Fibroblast of skin of right quadriceps (primary cell): ENCODE measurements around the gene OR11G2.
"Not testable (repeated sequence)": the region's sequence is repeated elsewhere in the genome, so short reads cannot be mapped to it uniquely, and the experiment has no call there.

ENCODE experiments used
- DNase-seq: peaks from one replicate; pipeline ENCODE4 v3.0.0-alpha.2; 2013

Gene OR11G2

DNA sequence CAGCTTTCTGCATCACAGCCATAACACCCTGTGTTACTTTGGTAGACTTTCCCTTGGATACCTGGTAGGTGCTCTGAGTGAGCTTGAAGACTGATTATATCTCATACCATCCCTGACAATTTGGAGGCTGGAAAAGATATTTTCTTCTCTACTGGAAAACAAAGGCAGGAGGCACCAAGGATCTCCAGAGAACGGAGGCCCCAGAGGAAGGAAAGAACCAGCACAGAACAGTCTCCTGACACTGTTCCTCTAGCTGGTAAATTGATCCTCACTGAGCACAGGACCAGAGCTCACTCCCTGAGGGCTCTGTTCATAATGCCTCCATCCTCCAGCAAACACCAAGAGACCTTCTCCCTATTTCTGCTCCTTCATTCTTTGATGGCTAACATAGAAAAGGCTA, at the start of gene OR11G2:
Gene OR11G2 (plus strand): TSS at position 301 of the 400 bp plus-strand sequence. CDS start 6,542 bp downstream, outside the sequence.
- no peak for DNase-seq

DNA sequence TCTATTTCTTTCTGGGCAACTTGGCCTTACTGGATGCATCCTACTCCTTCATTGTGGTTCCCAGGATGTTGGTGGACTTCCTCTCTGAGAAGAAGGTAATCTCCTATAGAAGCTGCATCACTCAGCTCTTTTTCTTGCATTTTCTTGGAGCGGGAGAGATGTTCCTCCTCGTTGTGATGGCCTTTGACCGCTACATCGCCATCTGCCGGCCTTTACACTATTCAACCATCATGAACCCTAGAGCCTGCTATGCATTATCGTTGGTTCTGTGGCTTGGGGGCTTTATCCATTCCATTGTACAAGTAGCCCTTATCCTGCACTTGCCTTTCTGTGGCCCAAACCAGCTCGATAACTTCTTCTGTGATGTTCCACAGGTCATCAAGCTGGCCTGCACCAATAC, 46.8 kb upstream of the OR11G2 start:
- no peak for DNase-seq

DNA sequence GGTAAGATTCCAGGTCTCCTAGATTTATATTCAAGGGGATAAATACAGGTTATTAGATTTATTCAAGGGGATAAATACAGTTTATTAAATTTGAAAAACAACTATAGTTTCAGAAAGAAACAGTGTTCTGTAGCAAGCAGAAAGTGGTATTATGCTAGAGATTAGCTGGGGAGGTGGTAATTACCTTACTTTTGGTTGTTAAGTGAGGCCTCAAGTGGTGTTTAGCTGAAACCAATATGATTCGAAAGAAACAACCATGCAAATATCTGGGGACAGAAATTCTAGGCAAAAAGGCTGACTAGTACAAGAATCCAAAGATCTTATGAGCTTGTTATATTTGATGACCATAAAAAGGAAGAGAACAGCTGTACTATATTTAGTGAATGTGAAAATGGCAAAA, 45.9 kb upstream of the OR11G2 start:
- DNase-seq = no peak

DNA sequence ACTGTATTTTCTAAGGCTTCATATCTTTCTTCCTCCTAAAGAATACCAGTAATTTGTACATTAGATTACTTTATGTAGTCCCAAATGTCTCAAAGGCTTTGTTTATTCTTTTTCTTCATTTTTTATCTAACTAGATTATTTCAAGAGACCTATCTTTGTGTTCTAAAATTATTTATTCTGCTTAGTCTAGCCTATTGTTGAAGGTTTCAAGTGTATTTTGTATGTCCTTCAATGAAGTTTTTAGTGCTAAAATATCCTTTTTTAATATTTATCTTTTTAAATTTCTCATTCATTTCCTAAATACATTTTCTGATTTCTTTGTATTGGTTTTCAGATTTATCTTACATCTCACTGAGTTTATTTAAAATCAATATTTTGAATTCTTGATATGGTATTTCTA, 26.2 kb upstream of the OR11G2 start:
- no peak for DNase-seq

GRCh38 chr14:20167091-20167490, 23.6 kb upstream of the OR11G2 start:
- no peak for DNase-seq

DNA sequence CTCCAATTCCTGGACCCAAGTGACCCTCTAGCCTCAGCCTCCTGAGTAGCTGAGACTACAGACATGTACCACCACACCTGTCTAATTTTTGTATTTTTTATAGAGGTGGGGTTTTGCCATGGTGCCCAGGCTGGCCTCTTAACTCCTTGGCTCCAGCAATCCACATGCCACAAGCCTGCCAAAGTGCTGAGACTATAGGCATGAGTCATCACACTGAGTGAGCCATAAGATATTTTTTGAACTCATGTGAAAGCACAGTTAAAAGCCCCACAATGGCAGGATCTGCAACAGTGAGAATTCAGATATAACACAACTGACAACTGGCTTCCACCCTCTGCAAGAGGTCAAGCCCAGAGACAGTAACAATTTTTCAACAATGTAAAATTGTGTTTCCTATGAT, 20.8 kb upstream of the OR11G2 start:
- DNase-seq = not testable (repeated sequence)

- DNase-seq = not testable (repeated sequence)
These were observed 16.5 kb upstream of the OR11G2 start for GRCh38 chr14:20174205-20174604.

DNA sequence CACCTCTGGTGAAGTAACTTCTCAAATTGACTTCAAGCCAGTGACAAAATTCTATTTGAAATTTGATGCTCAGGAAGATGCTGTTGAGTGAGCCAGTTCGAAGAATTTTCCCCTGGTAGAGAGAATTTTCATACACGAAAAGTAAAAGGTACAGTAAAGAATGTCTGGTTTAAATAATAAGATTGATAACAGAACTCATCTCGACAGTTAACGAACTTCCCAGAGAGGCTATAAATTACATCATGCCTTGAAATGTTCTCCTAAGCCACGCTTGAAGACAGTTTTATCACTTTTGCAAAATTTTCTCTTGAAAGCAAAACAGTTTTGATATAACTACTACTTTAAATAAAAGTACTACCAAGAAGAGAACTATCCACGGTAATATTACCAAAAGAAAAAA, 14.4 kb upstream of the OR11G2 start:
- no peak for DNase-seq

DNA sequence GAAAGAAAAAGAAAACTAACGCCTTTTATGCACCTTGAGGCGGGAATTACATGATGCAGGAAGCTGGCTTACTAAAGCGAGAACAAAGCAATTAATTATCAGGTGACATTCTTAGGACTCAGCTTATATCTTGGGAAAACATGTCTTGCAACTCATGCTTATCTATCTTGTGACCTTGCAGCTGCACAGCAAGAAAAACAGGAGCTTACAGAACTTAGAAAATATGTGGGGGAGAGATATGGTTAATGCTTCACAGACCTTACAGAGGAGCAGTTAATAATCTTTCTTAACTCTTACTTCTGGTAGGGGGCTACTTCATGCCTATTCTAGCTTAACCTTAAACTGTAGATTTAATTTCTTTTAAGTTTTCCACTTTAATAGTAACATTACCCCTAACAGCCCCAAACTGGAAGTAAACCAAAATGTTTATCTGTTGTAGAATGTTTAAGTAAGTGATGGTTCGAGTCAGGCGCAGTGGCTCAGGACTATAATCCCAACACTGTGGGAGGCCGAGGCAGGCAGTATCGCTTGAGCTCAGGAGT, 13.2 kb upstream of the OR11G2 start:
- DNase-seq = no peak

DNA sequence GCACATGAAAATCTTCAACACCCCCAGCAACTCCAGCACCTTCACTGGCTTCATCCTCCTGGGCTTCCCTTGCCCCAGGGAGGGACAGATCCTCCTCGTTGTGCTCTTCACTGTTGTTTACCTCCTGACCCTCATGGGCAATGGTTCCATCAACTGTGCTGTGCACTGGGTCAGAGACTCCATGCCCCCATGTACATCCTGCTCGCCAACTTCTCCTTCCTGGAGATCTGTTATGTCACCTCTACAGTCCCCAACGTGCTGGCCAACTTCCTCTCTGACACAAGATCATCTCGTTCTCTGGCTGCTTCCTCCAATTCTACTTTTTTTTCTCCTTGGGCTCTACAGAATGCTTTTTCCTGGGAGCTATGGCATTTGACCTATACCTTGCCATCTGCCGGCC, 11.5 kb upstream of the OR11G2 start:
- DNase-seq = no peak

DNA sequence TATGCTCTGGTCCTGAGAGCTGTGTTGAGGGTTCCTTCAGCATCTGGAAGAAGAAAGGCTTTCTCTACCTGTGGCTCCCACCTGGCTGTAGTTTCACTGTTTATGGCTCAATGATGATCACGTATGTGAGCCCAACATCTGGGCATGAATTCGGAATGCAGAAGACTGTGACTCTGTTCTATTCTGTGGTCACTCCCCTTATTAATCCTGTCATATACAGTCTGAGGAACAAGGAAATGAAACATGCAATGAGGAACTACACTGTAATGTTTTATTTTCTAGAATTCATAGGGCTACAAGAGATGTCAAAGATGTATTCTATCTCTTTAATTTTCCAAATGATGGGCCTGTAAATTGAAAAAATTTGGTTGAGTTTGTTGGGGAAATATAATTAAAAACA, 10.8 kb upstream of the OR11G2 start:
- DNase-seq = no peak

- DNase-seq = no peak
These were observed 10.2 kb upstream of the OR11G2 start for GRCh38 chr14:20180486-20180885.

DNA sequence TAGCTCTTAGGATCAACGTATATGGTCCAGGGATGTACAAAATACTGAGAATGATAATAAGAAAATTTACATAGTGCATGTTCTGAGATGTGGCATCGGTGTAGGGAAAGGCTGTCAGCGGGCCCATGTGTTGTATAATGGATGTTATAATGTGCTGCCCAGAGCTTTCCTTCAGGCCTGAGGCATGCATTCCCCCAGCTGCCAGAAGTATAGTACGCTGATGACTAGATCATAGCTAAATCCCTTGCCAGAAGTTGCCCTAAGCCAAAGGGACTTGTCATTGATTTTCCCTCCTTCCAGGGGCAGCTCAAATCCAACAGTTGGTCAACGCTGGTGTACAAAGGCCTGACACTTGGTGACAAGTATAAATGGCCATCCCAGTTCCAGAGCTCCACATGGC, 6.5 kb upstream of the OR11G2 start:
- no peak for DNase-seq

DNA sequence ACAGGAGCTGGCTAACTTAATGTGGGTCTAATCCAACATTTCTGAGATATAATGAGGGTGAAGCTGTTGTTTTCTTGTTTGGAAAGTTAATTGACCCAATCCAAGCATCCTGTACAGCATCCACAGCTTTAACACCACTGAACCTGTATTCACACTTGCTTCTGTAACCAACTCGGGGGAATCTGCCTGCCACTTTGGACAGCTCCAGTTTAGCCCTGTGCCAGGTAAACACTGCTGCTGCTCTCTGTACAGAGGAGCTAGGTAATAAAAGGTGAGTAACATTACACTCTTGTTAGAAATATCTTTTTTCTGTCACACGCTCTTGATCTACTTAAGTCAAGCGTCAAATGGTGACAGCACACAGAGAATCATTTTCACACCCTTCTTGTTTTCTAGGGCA, 700 bp downstream of the OR11G2 start:
- DNase-seq = no peak

DNA sequence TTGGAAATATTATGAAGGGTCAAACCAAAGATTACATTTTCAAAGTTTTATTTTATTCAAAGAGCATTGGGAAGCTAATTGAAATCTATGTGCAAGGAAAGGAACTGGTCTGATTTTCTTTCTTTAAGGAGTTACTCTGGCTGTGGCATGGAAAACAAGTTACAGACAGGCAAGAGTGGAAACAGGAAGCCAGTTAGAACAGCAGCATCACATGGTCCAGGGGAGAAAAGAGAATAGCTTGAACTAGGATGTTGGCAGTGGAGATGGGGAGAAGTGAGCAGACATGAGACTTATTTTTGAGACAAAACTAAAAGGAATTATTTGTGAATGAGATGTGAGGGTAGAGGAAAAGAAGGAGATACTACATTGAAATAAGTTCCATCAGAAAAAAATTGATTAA, 3.4 kb downstream of the OR11G2 start:
- no peak for DNase-seq

DNA sequence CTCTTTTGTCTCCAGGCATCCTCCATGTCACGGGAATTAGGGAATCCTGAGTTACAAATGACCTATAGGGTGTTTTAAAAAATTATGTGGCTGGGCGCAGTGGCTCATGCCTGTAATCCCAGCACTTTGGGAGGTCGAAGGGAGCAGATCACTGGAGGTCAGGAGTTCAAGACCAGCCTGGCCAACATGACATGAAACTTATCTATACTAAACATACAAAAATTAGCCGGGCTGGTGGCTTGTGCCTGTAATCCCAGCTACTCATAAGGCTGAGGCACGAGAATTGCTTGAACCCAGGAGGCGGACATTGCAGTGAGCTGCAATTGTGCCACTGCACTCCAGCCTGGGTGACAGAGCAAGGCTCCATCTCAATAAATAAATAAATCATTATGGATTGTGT, 4.5 kb downstream of the OR11G2 start:
- DNase-seq = not testable (repeated sequence)

GRCh38 chr14:20195911-20196310, 5.2 kb downstream of the OR11G2 start:
- no peak for DNase-seq

GRCh38 chr14:20197459-20197858, 6.8 kb downstream of the OR11G2 start:
- DNase-seq = no peak

- no peak for DNase-seq
These were observed 8.3 kb downstream of the OR11G2 start for GRCh38 chr14:20198991-20199390.

GRCh38 chr14:20204721-20205120, 14.0 kb downstream of the OR11G2 start:
- DNase-seq = no peak

DNA sequence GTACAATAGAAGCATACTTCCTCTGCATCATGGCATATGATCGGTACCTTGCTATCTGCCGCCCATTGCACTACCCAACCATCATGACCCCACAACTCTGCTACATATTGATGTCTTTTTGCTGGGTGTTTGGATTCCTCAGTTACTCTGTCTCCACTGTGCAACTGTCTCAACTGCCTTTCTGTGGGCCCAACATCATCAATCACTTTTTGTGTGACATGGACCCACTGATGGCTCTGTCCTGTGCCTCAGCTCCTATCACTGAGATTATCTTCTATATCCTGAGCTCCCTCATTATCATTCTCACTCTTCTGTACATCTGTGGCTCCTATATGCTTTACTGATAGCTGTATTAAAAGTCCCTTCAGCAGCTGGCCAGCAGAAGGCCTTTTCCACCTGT, 18.9 kb downstream of the OR11G2 start:
- no peak for DNase-seq

DNA sequence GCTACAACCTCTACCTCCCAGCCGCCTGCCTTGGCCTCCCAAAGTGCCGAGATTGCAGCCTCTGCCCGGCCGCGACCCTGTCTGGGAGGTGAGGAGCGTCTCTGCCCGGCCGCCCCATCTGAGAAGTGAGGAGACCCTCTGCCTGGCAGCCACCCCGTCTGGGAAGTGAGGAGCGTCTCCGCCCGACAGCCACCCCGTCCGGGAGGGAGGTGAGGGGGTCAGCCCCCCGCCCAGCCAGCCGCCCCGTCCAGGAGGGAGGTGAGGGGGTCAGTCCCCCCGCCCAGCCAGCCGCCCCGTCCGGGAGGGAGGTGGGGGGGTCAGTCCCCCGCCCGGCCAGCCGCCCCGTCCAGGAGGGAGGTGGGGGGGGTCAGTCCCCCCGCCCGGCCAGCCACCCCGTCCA, 21.7 kb downstream of the OR11G2 start:
- DNase-seq = not testable (repeated sequence)

DNA sequence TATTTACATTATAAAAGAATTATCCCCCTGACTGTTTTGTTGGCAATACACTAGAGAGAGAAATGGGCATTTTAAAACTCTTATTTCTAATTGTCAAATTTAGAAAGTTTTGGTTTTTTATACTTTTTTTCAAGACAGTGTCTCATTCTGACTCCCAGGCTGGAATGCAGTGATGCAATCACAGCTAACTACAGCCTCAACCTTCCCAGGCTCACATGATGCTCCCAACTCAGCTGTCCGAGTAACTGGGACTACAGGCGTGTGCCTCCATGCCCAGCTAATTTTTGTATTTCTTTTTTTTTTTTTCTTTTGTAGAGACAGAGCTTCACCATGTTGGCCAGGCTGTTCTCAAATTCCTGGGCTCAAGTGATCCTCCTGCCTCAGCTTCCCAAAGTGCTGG, 24.5 kb downstream of the OR11G2 start:
- no peak for DNase-seq

DNA sequence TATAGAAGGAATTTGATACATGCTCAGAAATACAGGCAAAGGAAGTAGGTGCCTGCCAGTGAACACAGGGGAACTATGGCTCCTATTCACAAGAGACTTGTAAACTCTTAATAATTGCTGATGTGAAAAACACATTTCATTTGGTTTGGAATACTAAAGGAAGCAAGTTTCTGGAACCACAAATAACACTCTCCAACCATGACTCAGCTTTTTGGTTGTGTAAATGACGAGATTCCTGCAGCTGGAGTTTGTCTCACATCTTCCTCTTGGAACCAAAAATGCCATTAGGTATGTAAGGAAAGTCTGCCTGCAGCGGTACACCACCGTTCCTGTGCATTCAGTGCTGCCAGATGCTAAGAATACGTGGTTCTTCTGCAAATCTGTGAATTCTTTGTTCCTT, 28.3 kb downstream of the OR11G2 start:
- no peak for DNase-seq

DNA sequence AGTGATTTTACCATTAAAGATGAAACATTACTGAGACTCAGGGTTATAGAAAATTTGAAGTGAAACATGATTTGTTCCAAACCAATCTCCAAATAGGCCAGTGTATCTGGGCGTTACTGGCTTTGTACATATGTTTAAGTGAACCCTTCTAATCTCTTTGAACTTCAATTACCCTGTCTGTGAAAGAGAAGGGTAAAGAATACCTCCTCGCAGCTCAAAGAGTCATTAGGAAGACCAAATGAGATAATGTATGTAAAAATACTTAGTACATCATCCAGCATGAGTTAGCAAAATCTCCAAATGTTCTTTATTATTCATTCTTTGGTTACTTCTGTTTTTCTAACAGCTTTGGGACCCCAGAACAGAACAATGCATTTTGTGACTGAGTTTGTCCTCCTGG, 32.7 kb downstream of the OR11G2 start, which contains the start of gene OR11H6:
Gene OR11H6 (plus strand): TSS at position 301 of the 400 bp plus-strand sequence. CDS start 0 bp downstream, at position 301.
- DNase-seq = no peak

GRCh38 chr14:20228681-20229080, 38.0 kb downstream of the OR11G2 start, which contains the start of gene OR11H7:
Gene OR11H7, plus strand, starts transcription at chr14:20228981.
- no peak for DNase-seq
